OCI-LY3 (cell line): ENCODE data around the gene CELSR2.

Experiments
- H2AFZ ChIP-seq: fragments of 200-600, 300-600 bp; shearing (Covaris generic); 2 replicates; pipeline ENCODE4 v1.6.0; 2014; ENCODE audit warnings: antibody characterized with exemption, low read depth, low read length
- H3K27ac ChIP-seq: fragments of 200-600, 300-600 bp; sonication (generic); 2 replicates; pipeline ENCODE4 v1.5.1; 2014; ENCODE audit warnings: mild to moderate bottlenecking, low read length, moderate library complexity, mixed read lengths
- H3K27me3 ChIP-seq: fragments of 200-600, 300-600 bp; sonication (generic); 2 replicates; pipeline ENCODE4 v1.6.1; 2014; ENCODE audit warnings: low read depth, low read length, mixed read lengths
- H3K36me3 ChIP-seq: fragments of 200-600, 300-600 bp; sonication (generic); replicated peaks from 2 replicates; pipeline ENCODE3; 2014; ENCODE audit warnings: low read depth, low read length, mixed read lengths
- H3K4me1 ChIP-seq: fragments of 300-600, 200-600 bp; sonication (generic); 2 replicates; pipeline ENCODE4 v1.6.1; 2014; ENCODE audit warnings: low read length, mixed read lengths
- H3K4me2 ChIP-seq: fragments of 200-600, 300-600 bp; sonication (generic); 2 replicates; pipeline ENCODE4 v1.6.1; 2014; ENCODE audit warnings: low read length, mixed read lengths
- H3K4me3 ChIP-seq: fragments of 300-600, 200-600 bp; sonication (generic); 2 replicates; pipeline ENCODE4 v1.5.1; 2014; ENCODE audit warnings: antibody characterized with exemption, mild to moderate bottlenecking, low read length, moderate library complexity
- H3K79me2 ChIP-seq: fragments of 300-600, 200-600 bp; shearing (Covaris generic); 2 replicates; pipeline ENCODE4 v1.6.1; 2014; ENCODE audit warnings: mild to moderate bottlenecking, low read length, mixed read lengths
- H3K9ac ChIP-seq: fragments of 300-600, 200-600 bp; shearing (Covaris generic); 2 replicates; pipeline ENCODE4 v1.6.0; 2014; ENCODE audit warnings: mild to moderate bottlenecking, low read length, moderate library complexity
- H3K9me3 ChIP-seq: fragments of 200-600, 300-600 bp; shearing (Covaris generic); 2 replicates; pipeline ENCODE4 v1.6.1; 2014; ENCODE audit warnings: low read length, mixed read lengths; ENCODE audit not compliant: insufficient read depth
- H4K20me1 ChIP-seq: fragments of 200-600, 300-600 bp; sonication (generic); 2 replicates; pipeline ENCODE4 v1.6.1; 2016; ENCODE audit warnings: low read length, mixed read lengths; ENCODE audit not compliant: insufficient read depth
- CTCF ChIP-seq: fragments of 200-600, 300-600 bp; sonication (generic); IDR thresholded peaks from 2 replicates; pipeline ENCODE4 v1.5.1; 2014; ENCODE audit warnings: antibody characterized with exemption, low read length, low read depth
- EZH2phosphoT487 ChIP-seq: fragments of 200-600 bp; shearing (Covaris generic); IDR thresholded peaks from 2 replicates; pipeline ENCODE4 v1.6.1; 2018; ENCODE audit warnings: antibody characterized with exemption, mixed run types, low read depth

The CELSR2 gene

DNA sequence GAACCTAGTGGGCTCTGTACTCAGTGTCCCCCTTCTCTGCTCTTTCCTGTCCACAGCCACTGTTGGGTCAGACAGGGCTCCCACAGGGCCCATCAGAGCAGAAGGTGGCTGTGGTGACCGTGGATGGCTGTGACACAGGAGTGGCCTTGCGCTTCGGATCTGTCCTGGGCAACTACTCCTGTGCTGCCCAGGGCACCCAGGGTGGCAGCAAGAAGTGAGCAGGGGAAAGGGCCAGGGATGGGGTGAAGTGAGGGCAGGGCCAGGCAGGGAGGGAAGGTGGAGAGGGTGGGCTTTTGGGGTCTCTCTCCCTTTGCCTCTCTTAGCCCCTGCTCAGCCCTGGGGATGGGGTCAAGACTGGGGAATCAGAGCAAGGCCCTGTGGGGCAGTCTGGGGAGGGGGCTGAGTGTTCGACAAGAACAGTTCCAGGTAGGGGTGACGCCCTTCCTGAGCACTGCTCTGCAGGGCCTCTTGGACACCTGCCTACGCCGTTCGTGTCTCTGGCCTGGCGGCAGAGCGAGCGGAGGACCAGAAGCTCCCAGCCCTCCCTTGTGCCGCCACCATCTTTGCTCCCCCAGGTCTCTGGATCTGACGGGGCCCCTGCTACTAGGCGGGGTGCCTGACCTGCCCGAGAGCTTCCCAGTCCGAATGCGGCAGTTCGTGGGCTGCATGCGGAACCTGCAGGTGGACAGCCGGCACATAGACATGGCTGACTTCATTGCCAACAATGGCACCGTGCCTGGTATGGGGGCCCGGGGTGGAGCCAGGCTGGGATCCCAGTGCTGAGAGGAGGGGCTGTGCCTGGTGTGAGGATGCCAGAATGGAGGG, 13.1 kb downstream of the CELSR2 start:
- no peak overlapping the region for H3K27ac ChIP-seq
- no peak overlapping the region for H3K9ac ChIP-seq
- H3K4me1 ChIP-seq, result no peaks in the 10 kb centered on the region
- H3K4me2 ChIP-seq, result no peak overlapping the region
- H4K20me1 ChIP-seq, result no peaks in the 10 kb centered on the region
- H3K27me3 ChIP-seq, result no peaks in the 10 kb centered on the region
- H2AFZ ChIP-seq, result no peak overlapping the region
- no peak overlapping the region for H3K4me3 ChIP-seq
- no peak for TF ChIP-seq CTCF
- TF ChIP-seq EZH2phosphoT487, result no peak
- H3K9me3 ChIP-seq, result no peaks in the 10 kb centered on the region
- H3K79me2 ChIP-seq, result no peaks in the 10 kb centered on the region
- no peaks in the 10 kb centered on the region for H3K36me3 ChIP-seq

DNA sequence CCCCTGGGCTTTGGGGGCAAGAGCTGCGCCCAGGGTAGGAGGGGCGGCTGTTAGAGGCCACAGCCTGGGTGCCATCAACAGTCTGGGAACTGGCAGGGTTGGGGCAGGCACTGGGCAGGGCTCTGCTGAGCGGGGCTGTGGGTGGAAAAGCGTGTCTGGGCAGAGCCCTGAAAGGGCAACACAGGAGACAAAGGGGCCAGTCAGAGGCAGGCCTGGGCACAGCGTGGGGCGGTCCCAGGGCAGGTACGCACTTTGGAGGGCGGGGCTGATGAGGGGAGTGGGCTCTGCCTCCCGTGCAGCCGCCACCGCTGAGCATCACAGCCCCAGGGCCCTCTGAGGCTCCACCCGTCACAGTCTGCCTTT, 13.9 kb downstream of the CELSR2 start:
- no peak overlapping the region for H3K9ac ChIP-seq
- no peak overlapping the region for H3K27ac ChIP-seq
- no peaks in the 10 kb centered on the region for H3K36me3 ChIP-seq
- H3K27me3 ChIP-seq, result no peaks in the 10 kb centered on the region
- no peak overlapping the region for H3K4me2 ChIP-seq
- no peak overlapping the region for H3K4me3 ChIP-seq
- TF ChIP-seq EZH2phosphoT487, result no peak
- no peak for TF ChIP-seq CTCF
- H4K20me1 ChIP-seq, result no peaks in the 10 kb centered on the region
- no peaks in the 10 kb centered on the region for H3K4me1 ChIP-seq
- no peaks in the 10 kb centered on the region for H3K9me3 ChIP-seq
- no peaks in the 10 kb centered on the region for H3K79me2 ChIP-seq
- H2AFZ ChIP-seq, result no peak overlapping the region

DNA sequence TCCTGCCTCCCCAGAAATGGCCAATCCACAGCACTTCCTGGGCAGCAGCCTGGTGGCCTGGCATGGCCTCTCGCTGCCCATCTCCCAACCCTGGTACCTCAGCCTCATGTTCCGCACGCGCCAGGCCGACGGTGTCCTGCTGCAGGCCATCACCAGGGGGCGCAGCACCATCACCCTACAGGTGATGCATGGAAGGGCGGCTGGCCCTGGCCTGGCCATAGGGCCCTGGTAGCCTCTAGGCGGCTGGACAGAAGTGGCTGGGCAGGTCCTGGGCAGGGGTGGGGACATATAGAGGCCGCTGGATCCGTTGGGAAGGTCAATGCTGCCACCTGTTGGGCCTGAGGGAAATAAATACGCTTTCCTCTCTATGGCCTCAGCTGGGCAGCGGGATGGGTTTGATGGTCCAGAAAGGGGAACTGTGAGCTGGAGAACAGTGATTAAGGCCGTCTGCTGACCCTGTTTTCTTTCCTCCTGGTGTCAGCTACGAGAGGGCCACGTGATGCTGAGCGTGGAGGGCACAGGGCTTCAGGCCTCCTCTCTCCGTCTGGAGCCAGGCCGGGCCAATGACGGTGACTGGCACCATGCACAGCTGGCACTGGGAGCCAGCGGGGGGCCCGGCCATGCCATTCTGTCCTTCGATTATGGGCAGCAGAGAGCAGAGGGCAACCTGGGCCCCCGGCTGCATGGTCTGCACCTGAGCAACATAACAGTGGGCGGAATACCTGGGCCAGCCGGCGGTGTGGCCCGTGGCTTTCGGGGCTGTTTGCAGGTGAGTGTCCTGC, 14.4 kb downstream of the CELSR2 start:
- no peak overlapping the region for H3K4me2 ChIP-seq
- no peak overlapping the region for H2AFZ ChIP-seq
- no peak overlapping the region for H3K9ac ChIP-seq
- H3K36me3 ChIP-seq, result no peaks in the 10 kb centered on the region
- no peaks in the 10 kb centered on the region for H3K9me3 ChIP-seq
- no peaks in the 10 kb centered on the region for H4K20me1 ChIP-seq
- no peaks in the 10 kb centered on the region for H3K27me3 ChIP-seq
- H3K4me3 ChIP-seq, result no peak overlapping the region
- H3K4me1 ChIP-seq, result no peaks in the 10 kb centered on the region
- no peaks in the 10 kb centered on the region for H3K79me2 ChIP-seq
- no peak overlapping the region for H3K27ac ChIP-seq
- TF ChIP-seq EZH2phosphoT487 (no peak), CTCF (peak; percentile 78)

DNA sequence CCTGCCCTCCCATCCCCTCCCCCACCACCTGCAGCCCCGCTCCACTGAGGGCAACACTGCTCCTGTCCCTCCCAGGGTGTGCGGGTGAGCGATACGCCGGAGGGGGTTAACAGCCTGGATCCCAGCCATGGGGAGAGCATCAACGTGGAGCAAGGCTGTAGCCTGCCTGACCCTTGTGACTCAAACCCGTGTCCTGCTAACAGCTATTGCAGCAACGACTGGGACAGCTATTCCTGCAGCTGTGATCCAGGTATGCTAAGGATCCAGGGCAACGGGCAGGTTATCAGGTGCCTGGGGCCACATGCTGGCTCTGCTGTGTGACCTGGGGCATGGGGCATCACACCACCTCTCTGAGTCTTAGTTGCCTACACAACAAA, 15.0 kb downstream of the CELSR2 start:
- TF ChIP-seq CTCF (no peak), EZH2phosphoT487 (no peak)
- Histone ChIP-seq H3K27me3 (no peaks in the 10 kb centered on the region), H3K4me3 (no peak overlapping the region), H3K4me2 (no peak overlapping the region), H3K4me1 (no peaks in the 10 kb centered on the region), H2AFZ (no peak overlapping the region), H3K9ac (no peak overlapping the region), H3K27ac (no peak overlapping the region), H3K9me3 (no peaks in the 10 kb centered on the region), H4K20me1 (no peaks in the 10 kb centered on the region), H3K36me3 (no peaks in the 10 kb centered on the region), H3K79me2 (no peaks in the 10 kb centered on the region)
